Renal cortical epithelial cell (primary cell): ENCODE measurements around the gene EGLN1. TPM values are rescaled to one million over a fixed set of nuclear protein-coding genes. Genes with fewer than 3 reads are reported as not detected.

ENCODE experiments used
- DNase-seq: peaks from one replicate; pipeline ENCODE4 v3.0.0-alpha.2; 2011; ENCODE audit warnings: low read depth
- total RNA-seq: library from RNA; depleted of rRNA; stranded (reverse); fragments of >200 nt; gene quantifications from 2 replicates; pipeline ENCODE4 v1.2.3, GENCODE V29; 2014

EGLN1 gene
- total RNA-seq, 1 donor from 2014 or later, result 142 TPM

DNA sequence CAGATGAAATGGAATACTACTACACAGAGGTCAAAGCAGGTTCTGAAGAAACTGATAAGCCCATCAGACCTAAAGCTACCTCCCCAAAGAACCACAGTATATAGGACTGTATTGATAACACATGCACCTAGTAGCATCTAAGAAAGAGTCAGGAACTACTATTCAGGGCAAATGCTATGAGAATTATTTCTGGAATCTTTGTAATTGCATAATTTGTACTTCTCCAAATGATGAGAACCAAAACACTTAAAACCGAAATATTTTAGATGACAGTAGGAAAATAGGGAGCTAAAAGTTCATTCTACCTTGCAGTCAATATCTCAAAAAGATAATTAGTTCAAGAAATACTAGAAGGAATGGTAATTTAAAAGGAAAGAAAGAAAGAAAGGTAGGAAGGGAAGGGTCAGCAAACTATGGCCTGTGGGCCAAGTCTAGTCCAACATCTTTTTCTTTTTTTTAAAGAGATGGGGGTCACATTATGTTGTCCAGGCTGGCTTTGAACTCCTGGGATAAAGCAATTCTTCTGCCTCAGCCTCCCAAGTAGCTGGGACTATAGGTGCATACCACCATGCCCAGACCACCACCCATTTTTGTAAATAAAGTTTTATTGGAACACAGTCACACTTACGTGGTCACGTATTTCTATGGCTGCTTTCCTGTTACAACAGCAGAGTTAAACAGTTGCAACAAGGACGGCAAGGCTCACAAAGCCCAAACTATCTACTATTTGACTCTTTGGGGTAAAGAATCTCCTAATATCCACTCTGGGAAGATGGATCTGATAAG, 24.0 kb downstream of the EGLN1 start:
- DNase-seq, result no peak

DNA sequence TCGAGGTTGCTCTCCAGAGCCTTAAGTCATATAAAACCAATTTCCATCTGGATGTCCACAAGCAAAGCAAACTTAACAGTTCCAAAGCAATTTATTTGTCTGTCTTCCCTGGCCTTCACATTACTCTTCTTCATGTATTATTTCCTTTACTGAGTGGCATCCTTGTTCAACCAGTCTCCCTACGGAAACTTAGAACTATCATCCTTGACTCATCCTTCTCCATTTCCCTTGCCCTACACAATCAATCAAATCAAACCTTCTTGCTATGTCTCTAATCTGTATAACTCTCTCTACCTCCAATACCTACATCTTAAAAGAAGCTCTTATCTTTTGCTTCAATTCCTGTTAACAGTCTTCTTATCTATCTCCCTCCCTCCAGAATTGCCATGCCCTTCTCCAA, 25.4 kb downstream of the EGLN1 start:
- no peak for DNase-seq

DNA sequence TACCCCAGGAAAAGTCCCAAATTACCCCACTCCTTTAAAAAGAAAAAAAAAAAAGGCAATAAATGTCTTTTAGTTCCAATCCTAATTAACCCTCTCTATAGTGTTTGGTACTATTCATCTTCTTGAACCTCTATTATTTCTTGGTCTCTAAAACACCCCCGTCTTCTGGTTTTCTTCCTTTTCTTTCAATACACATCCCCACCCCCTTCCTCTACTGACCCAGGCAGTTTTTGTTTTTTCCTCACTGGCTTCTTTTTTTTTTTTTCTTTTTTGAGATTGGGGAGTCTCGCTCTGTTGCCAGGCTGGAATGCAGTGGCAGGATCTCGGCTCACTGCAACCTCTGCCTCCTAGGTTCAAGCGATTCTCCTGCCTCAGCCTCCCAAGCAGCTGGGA, 26.1 kb downstream of the EGLN1 start:
- no peak for DNase-seq

DNA sequence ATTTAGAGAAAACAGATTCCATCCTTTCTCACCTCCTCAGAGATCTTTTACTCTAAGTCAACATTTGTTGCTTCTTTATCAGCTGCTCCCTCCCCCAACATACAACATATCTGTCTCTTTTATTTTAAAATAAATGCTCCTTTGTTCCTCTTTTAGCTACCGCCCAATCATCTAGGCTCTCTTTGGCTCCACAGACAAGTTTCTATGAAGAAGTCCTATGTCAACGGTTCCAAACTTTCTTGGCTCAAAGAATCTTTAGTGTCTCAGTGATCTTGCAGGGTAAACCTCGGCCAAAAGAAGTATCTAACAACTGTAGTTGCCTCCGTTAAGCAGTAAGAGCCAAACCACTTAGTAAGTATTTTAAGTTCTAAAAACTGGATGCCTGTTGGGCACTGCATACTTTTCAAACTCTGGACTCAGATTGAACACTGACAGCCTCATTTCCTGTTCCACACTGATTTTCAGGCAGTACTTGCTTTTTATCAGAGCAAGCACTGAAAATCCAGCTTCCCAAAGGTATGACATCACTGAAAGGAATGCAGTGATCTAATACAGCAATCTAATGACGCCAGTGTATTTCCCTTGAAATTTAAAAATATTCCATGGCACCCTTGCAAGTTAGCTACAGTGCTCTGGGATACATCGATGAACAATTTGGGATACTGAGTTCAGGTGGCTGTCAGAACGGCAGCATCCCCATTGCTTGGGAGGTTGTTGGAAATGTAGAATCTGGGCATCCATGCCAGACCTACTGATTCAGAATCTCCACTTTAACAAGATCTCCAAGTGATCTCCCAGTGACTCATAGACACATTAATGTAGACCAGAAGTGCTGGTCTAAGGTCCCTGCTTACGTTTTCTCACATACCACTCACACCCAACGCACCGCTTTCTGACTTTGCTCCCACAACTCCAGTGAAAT, 26.8 kb downstream of the EGLN1 start:
- DNase-seq, result peak; percentile 97

DNA sequence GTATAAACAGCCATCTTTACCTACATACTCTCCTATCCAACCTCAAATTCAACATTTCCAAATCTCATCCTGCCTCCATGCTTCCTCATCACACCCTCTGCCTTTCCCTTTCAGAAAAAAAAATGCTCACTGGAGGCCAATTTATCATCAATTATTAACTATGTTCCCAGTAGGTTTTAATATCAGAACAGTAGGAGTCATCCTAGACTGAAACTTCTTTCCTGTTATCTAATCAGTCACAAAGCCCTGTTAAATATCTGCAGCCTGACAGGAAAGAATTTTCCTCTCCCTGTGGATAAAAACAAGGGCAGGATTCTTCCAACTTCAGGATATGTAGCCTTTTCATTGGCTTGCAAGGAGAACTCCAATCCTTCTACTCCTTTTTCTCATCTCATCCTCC, 28.4 kb downstream of the EGLN1 start:
- DNase-seq, result peak; percentile 70

DNA sequence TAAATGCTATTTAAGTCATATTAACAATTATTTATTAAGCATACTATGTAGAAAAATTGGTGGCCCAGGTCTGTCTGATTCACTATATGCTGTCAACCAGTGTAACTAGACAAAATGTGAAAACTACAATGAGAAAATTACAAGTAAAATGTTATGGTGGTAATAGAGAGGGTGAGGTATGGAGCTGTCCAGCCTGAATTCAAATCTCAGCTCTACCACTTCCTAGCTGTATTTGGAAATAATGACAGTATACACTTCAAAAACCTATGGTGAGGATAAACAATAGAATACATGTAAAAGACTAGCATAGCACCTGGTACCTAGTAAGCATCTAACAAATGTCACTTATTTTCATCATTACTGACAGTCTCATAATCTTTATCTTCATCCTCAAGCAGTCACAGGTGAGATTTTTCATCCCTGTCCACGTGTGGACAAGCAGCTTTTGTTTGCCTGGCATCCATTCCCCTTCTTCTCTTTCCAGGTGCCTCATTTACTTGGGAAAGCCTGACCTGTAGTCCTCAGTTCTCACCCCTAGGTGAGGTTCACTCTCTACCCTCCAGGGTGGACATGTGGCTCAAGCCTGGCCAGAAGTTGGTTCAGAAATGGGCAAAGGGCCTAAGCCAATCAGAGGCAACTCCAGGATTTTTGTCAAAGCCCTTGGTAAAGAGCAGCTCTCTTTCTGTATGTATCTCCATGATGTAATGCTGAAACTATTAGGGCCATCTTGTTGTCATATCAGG, 29.5 kb downstream of the EGLN1 start:
- DNase-seq, result no peak

DNA sequence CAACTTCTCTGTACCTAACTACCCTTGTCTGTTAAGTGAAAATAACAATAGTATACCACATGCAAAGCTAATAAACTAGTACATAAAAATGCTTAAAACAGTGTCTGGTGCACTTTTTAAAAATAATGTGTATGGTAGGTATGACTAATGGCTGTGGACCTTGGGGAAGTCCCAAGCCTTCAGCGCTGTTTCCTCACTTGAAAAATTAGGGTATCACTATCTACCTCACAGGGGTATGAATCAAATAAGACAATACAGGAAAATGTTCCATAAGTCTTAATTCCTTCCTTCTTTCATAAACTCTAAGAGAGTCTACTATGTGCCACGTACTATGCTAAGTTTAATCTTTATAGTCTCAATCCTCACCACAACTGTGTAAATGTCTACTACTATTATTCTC, 32.0 kb downstream of the EGLN1 start:
- peak; percentile 66 for DNase-seq

DNA sequence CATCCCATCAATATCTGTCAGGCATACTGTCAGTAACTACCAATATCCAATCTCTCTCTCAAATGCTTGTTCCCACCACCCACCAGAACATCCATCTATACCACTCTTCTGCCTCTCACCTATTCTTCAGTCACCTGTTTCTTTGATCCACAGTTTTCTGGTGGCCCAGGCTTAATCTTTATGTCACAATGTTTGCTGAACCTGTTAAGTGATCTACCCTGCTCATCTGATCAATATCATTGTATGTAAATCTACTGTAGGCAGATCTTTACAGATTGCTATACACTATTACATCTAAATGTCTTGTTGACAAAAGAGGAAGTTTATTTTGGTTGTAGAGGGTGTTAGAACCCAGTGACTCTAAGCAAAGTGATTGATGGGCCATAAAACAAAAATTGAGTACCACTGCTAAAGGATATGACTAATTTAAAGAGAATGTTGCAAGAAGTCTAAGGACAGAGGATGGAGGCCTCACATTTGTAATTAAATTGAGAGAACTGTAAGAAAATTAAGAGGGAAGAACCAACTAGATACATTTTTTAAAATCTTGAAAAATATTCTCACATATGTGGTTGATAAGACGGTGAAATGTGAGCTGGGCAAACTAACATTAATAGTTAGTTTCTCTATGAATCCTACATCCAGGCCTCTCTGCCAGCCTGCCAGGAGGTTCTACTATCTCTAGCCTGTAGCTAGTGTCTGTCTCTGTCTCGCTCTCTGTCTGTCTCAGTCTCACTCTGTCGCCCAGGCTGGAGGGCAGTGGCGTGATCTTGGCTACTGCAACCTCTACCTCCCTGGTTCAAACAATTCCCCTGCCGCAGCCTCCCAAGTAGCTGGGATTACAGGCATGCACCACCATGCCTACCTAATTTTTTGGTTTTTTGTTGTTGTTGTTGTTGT, 34.1 kb downstream of the EGLN1 start:
- DNase-seq, result peak; percentile 77

DNA sequence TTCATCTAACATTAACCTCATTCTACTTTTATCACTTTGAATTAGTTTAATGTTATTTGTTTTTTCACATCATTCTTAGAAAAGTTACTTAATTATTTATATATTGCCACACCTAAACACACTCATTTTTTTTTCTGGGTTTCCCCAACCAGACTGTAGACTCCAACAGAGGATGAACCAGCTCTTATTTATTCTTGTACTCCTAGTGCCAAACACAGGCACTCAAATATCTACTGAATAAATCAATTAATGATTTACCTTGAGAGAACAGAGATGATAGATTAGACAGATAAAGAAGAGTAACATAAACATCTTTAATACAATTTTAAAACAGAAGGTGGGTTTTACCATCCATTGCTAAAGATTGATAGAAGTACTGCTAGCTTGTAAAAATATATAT, 35.6 kb downstream of the EGLN1 start:
- peak; percentile 33 for DNase-seq

DNA sequence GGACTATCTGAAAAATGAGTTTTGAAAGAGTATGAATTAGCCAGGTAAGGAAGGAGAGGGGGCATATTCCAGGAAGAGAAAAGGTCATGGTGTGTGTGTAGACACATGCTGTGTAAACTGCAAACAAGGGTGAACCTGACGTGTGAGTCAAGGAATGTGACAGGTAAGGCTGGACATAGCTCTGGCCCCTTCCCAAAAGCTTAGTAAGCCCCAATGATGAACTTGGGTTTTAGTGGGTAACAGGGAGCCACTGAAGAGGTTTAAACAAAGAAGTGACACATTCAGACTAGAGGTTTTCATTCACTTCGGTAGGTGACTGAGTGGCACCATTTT, 36.7 kb downstream of the EGLN1 start:
- peak; percentile 53 for DNase-seq

DNA sequence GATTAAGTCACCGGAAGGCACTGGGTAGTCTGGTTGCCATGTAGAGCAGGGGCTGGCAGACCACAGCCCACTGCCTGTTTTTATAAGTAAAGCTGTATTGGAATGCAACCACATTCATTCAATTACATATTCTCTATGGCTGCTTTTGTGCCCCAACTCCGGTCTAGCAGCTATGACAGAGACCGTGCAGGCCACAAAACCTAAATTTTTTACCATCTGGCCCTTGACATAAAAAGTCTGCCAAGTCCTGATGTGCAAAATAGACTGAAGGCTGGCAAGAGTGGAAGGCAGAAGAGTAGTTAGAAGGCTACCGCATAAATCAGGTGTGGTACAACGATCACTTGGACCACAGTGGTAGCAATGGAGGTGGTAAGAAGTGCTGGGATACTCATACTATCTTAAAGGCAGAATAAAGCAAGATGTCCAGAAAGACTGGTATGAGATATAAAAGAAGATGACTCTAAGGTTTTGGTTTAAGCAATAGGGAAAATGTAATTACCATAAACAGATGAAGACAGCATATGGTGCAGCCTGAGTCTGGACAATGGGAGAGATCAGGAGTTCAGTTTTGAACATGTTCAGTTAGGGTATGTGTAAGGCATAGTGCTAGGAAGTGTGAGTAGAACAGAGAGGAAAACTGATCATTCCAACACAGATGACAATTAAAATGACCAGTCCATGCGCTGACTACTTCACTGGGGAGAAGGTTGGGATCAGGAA, 37.2 kb downstream of the EGLN1 start:
- DNase-seq, result no peak

DNA sequence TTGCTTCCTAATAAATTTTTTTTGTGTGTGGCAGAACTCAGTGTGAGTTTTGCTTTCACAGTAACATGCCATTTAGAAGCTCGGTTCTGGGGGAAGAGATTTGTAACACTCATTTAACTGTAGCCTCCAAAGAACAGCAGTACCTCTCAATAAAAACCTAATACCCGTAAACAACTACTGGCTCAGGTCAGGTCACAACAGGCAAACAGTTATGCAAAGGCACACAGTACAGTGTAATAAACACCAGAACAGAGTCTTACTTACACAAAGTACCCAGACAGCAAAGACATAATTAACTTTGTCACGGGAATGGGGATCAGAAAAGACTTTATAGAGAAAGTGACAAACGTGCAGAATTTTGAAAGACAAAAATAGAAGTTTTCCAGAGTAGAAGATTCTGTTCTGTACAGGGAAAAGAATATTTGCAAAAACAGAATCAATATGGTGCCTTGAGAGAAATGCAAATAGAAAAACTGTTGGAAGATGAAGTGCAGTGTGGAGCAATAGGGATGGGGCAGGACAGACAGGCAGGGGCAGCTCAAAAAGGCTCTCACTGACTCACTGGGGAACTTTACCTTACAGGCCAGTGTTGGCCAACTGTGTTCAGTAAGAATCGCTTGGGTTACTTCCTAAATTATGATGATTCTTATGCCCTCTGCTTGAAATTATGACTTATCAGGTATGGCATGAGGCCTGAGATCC, 38.8 kb downstream of the EGLN1 start:
- peak; percentile 61 for DNase-seq

DNA sequence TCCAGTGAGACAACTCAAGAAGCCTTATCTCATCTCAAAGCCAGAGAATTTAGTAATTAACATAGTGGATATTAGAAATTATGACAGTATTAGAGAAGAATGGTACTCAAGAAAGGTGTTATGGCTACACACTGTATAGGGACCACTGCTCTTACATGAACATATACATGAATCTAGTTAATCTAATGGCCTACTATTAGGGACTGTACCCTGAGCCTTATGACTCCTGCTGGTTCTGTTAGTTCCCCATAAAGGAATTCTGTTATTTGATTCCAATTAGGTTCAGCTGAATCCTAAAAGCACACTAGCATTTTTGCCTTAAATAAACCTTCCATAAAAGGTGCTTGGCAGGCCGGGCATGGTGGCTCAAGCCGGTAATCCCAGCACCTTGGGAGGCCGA, 39.7 kb downstream of the EGLN1 start:
- DNase-seq, result no peak

DNA sequence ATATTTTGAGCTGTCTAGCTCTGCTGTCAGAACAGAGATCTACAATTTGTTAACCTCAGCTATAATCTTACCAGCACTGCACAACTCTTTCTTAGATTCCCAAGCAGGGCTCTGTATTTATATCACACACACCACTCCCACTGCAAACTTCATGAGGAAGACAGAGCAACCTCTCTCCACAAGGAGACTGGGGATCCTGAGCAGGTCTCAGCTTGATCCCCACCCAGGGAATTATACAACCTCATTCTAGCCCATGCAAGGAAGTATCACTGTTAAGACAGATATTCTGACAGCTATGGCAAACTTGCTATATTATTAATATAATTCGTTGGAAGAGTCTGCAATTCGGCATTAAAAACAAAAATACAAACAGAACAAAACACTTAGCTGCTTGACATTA, 40.4 kb downstream of the EGLN1 start:
- DNase-seq, result no peak

DNA sequence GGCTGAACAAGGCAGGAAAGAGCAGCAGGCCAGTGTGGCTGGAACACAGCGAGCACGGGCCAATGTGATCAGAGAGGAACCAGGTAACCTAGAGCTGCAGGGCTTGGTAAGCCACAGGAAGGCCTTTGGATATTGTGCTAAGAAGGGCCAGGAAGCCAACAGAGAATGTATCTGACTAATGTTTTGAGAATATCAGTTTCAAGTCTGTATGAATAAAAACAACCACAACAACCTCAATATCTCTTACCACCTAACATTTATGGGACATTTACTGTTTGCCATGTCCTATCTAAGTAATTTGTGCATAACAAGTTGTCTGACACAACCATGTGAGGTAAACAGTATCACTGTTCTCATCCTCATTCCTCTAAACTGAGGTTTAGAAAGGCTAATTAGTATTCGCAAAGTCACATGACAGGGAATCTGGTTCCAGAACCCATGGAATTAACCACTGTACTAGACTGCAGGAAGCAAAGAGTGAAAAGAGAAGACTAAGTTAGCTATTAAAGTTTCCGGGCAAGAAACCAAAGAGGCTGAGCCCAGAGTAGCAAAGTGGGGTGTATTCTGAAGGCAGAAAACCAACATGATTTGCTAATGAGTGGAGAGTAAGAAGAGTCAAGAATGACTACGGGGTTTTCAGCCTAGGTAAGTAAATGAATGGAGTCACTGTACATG, 45.1 kb downstream of the EGLN1 start:
- DNase-seq, result peak; percentile 92

DNA sequence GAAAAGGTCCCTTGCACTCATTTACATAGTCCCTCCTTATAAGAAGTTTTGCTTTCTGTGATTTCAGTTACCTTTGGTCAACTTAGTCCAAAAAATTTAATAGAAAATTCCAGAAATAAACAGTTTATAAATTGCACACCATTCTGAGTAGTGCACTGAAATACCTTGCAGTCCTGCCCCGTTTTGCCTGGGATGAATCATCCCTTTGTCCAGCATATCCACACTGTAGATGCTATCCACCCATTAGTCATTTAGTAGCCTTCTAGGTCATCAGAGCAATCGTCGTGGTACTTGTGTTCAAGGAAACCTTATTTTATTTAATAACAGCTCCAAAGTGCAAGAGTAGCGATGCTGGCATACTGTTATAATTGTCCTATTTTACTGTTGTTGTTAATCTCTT, 46.0 kb downstream of the EGLN1 start:
- peak; percentile 57 for DNase-seq

DNA sequence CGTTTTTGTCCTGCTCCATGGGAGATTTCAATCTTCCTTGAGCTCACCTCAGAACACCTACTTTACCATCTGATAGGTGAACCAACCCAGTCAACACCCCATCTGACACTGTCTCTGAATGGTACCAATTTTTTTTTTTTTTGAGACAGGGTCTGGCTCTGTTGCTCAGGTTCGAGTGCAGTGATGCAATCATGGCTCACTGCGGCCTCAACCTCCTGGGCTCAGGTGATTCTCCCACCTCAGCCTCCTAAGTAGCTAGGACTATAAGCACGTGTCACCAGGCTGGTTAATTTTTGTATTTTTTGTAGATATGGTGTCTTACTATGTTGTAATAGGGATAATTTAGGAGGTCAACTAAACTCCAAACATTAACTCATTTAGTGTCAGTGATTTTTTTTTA, 47.7 kb downstream of the EGLN1 start:
- no peak for DNase-seq

DNA sequence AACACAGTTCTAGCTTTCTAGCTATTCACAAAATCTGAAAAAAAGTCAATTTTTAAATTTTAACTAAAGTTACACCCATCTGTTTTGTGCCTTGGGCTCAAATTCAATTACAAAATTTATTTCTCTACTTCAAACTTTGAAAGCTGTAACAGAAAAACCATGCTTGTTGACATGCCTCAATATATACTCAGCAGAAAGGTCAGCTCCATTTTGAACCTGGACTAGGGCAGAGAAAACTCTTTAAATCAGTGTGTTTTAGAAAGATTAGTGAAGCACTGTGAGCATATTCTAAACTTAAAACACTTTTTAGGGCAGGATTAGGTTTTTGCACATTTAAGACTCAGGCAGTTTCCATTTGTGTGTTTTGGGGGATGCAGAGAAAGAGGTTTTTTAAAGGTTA, 49.6 kb downstream of the EGLN1 start:
- DNase-seq, result no peak

DNA sequence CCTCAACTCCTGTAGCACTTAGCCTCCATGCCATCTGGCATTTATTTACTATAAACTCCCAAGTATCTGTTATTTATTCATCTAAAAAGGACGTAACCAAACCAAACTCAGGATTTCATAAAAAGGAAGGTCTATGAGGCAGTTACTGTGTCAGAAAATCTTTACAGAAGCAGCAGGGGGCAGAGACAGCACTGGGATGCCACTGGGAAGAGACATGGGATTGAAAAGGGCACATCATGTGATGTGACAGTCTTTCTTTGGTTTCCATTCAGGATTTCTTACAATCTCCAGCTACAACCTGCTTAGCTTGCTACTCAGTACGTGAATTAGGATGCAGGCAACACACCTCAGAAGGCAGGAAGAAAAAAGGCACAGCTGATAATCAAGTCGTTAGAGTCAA, 52.8 kb downstream of the EGLN1 start:
- DNase-seq, result no peak

DNA sequence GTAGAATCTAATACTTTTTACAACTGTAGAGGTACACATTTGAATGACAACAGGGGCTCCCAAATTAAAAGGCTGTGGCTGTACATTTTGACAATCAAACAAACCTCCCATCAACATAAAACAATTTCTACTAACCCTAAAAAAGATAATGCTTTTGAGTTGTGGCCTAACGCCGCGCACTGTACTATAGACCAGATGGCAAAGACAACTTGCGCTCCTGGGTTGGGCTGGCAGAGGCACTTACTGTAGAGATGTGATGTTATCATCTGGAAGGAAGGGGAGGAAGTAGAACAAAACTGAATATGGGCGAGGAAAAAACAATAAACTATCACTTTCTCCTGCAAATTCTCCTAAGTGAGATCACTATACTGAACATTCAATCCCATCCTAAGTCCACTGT, 57.9 kb downstream of the EGLN1 start:
- DNase-seq, result no peak
